ENCODE data around the gene MYH14. TPM values are rescaled to one million over a fixed set of nuclear protein-coding genes. Genes with fewer than 3 reads are reported as not detected.

The MYH14 gene
- total and polyA plus RNA-seq, 2 of the 13 experiments (the other 11 are each of a cell fraction or from before 2014, with no cell fraction given), result 5.5 to 5.8 TPM

GRCh38 chr19:50258918-50259372 lies 55.5 kb downstream of the MYH14 start (continued):
- TF ChIP-seq, protein P1, sequence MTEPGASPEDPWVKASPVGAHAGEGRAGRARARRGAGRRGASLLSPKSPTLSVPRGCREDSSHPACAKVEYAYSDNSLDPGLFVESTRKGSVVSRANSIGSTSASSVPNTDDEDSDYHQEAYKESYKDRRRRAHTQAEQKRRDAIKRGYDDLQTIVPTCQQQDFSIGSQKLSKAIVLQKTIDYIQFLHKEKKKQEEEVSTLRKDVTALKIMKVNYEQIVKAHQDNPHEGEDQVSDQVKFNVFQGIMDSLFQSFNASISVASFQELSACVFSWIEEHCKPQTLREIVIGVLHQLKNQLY (CRISPR knock-in tag; IDR thresholded peaks at IDR 0.05), result no peak
- TF ChIP-seq POLR2AphosphoS5 (IDR thresholded peaks at IDR 0.05; ENCODE audit: low read depth, low read length) (no peak), HIVEP1 (CRISPR knock-in tag; IDR thresholded peaks at IDR 0.05) (0 out of 2 replicates have a peak, but pooled peaks have one; percentile 16), ZNF644 (CRISPR knock-in tag; IDR thresholded peaks at IDR 0.05; ENCODE audit: low read depth) (no peak), U2AF2 (IDR thresholded peaks at IDR 0.05; ENCODE audit: low read depth, low read length) (no peak), ZNF614 (CRISPR knock-in tag; IDR thresholded peaks at IDR 0.05; ENCODE audit: borderline replicate concordance) (no peak), ZNF460 (CRISPR knock-in tag; IDR thresholded peaks at IDR 0.05; ENCODE audit: borderline replicate concordance) (no peak), THRA (CRISPR knock-in tag; IDR thresholded peaks at IDR 0.05; ENCODE audit: borderline replicate concordance) (no peak), HOXA9 (CRISPR knock-in tag; IDR thresholded peaks at IDR 0.05; ENCODE audit: borderline replicate concordance) (no peak)
- TF ChIP-seq, protein P2, sequence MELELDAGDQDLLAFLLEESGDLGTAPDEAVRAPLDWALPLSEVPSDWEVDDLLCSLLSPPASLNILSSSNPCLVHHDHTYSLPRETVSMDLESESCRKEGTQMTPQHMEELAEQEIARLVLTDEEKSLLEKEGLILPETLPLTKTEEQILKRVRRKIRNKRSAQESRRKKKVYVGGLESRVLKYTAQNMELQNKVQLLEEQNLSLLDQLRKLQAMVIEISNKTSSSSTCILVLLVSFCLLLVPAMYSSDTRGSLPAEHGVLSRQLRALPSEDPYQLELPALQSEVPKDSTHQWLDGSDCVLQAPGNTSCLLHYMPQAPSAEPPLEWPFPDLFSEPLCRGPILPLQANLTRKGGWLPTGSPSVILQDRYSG (CRISPR knock-in tag; IDR thresholded peaks at IDR 0.05), result no peak
- TF ChIP-seq, protein P3, sequence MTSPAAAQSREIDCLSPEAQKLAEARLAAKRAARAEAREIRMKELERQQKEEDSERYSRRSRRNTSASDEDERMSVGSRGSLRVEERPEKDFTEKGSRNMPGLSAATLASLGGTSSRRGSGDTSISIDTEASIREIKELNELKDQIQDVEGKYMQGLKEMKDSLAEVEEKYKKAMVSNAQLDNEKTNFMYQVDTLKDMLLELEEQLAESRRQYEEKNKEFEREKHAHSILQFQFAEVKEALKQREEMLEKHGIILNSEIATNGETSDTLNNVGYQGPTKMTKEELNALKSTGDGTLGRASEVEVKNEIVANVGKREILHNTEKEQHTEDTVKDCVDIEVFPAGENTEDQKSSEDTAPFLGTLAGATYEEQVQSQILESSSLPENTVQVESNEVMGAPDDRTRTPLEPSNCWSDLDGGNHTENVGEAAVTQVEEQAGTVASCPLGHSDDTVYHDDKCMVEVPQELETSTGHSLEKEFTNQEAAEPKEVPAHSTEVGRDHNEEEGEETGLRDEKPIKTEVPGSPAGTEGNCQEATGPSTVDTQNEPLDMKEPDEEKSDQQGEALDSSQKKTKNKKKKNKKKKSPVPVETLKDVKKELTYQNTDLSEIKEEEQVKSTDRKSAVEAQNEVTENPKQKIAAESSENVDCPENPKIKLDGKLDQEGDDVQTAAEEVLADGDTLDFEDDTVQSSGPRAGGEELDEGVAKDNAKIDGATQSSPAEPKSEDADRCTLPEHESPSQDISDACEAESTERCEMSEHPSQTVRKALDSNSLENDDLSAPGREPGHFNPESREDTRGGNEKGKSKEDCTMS (CRISPR knock-in tag; conservative IDR thresholded peaks at IDR 0.05), result no peak
- TF ChIP-seq, protein P4, sequence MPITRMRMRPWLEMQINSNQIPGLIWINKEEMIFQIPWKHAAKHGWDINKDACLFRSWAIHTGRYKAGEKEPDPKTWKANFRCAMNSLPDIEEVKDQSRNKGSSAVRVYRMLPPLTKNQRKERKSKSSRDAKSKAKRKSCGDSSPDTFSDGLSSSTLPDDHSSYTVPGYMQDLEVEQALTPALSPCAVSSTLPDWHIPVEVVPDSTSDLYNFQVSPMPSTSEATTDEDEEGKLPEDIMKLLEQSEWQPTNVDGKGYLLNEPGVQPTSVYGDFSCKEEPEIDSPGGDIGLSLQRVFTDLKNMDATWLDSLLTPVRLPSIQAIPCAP (CRISPR knock-in tag; IDR thresholded peaks at IDR 0.05; ENCODE audit: low read depth), result no peak
- TF ChIP-seq, protein P5, sequence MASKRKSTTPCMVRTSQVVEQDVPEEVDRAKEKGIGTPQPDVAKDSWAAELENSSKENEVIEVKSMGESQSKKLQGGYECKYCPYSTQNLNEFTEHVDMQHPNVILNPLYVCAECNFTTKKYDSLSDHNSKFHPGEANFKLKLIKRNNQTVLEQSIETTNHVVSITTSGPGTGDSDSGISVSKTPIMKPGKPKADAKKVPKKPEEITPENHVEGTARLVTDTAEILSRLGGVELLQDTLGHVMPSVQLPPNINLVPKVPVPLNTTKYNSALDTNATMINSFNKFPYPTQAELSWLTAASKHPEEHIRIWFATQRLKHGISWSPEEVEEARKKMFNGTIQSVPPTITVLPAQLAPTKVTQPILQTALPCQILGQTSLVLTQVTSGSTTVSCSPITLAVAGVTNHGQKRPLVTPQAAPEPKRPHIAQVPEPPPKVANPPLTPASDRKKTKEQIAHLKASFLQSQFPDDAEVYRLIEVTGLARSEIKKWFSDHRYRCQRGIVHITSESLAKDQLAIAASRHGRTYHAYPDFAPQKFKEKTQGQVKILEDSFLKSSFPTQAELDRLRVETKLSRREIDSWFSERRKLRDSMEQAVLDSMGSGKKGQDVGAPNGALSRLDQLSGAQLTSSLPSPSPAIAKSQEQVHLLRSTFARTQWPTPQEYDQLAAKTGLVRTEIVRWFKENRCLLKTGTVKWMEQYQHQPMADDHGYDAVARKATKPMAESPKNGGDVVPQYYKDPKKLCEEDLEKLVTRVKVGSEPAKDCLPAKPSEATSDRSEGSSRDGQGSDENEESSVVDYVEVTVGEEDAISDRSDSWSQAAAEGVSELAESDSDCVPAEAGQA (IDR thresholded peaks at IDR 0.05; ENCODE audit: low read depth), result no peak
- TF ChIP-seq, protein P5 (CRISPR knock-in tag; IDR thresholded peaks at IDR 0.05; ENCODE audit: borderline replicate concordance), result no peak
- TF ChIP-seq, protein P6, sequence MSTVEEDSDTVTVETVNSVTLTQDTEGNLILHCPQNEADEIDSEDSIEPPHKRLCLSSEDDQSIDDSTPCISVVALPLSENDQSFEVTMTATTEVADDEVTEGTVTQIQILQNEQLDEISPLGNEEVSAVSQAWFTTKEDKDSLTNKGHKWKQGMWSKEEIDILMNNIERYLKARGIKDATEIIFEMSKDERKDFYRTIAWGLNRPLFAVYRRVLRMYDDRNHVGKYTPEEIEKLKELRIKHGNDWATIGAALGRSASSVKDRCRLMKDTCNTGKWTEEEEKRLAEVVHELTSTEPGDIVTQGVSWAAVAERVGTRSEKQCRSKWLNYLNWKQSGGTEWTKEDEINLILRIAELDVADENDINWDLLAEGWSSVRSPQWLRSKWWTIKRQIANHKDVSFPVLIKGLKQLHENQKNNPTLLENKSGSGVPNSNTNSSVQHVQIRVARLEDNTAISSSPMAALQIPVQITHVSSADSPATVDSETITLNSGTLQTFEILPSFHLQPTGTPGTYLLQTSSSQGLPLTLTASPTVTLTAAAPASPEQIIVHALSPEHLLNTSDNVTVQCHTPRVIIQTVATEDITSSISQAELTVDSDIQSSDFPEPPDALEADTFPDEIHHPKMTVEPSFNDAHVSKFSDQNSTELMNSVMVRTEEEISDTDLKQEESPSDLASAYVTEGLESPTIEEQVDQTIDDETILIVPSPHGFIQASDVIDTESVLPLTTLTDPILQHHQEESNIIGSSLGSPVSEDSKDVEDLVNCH (CRISPR knock-in tag; IDR thresholded peaks at IDR 0.05), result no peak
